Endothelial cell (in vitro differentiated cells): ENCODE measurements around the gene SYNE2. TPM values are rescaled to one million over a fixed set of nuclear protein-coding genes. Genes with fewer than 3 reads are reported as not detected.

ENCODE experiments used
- DNase-seq: peaks from one replicate; pipeline ENCODE4 v3.0.0; 2021; ENCODE audit warnings: low spot score
- H3K27ac Mint-ChIP-seq: one replicate; pipeline ENCODE4 v1.8.0; 2021; ENCODE audit warnings: mixed read lengths, inconsistent platforms; ENCODE audit not compliant: unreplicated experiment
- H3K27me3 Mint-ChIP-seq: one replicate; pipeline ENCODE4 v1.8.0; 2021; ENCODE audit warnings: mild to moderate bottlenecking, moderate library complexity, mixed read lengths, inconsistent platforms; ENCODE audit not compliant: unreplicated experiment
- H3K36me3 Mint-ChIP-seq: one replicate; pipeline ENCODE4 v1.8.0; 2021; ENCODE audit warnings: mild to moderate bottlenecking, low read depth, mixed read lengths, inconsistent platforms; ENCODE audit not compliant: unreplicated experiment
- H3K4me1 Mint-ChIP-seq: one replicate; pipeline ENCODE4 v1.8.0; 2021; ENCODE audit warnings: mild to moderate bottlenecking, mixed read lengths, inconsistent platforms; ENCODE audit not compliant: unreplicated experiment
- H3K4me3 Mint-ChIP-seq: one replicate; pipeline ENCODE4 v1.8.0; 2021; ENCODE audit warnings: mild to moderate bottlenecking, mixed read lengths, inconsistent platforms; ENCODE audit not compliant: unreplicated experiment
- H3K9me3 Mint-ChIP-seq: one replicate; pipeline ENCODE4 v1.8.0; 2021; ENCODE audit warnings: mixed read lengths, inconsistent platforms; ENCODE audit not compliant: unreplicated experiment
- total RNA-seq: library from RNA; stranded (reverse); fragmentation: NEBNext Ultra II Directional; extraction: Animal tissue kit (Norgen Biotek cat#: 25700); gene quantifications from one replicate; pipeline ENCODE4 v1.2.1, GENCODE V29; 2021; ENCODE audit not compliant: unreplicated experiment
- TF ChIP-seq, protein P1 (sequence below): fragments of 200-600 bp; sonication (generic); IDR thresholded peaks from one replicate; pipeline ENCODE4 v1.5.0; 2021; ENCODE audit warnings: antibody characterized with exemption; ENCODE audit not compliant: unreplicated experiment

Gene SYNE2
- total RNA-seq, 1 donor from 2014 or later, result 35.9 TPM

DNA sequence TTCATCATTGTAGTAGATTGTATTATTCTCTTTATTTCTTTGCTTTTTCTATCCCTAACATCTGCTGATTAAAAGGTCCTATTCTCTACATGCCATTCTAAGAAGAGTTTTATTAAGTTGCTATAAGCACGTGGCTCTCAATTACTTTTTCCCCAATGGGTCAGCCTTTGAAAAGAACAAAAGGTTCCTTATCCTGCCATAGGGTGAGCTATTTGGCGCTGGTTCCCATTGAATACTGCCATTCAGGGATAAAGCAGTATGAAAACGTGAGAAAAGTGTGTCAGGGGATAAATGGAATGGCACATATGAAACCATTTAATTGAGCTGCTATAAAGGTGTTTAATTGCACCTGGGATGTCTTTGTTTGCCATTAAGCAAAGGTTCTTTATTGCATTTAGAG is 80.9 kb downstream of the SYNE2 start:
- Mint-ChIP-seq H3K4me1 (peaks cover 2% of the 10 kb centered on the region), H3K36me3 (no peaks in the 10 kb centered on the region), H3K9me3 (no peaks in the 10 kb centered on the region), H3K27ac (no peak overlapping the region), H3K27me3 (no peaks in the 10 kb centered on the region), H3K4me3 (no peak overlapping the region)
- no peak for DNase-seq
- TF ChIP-seq, protein P1, sequence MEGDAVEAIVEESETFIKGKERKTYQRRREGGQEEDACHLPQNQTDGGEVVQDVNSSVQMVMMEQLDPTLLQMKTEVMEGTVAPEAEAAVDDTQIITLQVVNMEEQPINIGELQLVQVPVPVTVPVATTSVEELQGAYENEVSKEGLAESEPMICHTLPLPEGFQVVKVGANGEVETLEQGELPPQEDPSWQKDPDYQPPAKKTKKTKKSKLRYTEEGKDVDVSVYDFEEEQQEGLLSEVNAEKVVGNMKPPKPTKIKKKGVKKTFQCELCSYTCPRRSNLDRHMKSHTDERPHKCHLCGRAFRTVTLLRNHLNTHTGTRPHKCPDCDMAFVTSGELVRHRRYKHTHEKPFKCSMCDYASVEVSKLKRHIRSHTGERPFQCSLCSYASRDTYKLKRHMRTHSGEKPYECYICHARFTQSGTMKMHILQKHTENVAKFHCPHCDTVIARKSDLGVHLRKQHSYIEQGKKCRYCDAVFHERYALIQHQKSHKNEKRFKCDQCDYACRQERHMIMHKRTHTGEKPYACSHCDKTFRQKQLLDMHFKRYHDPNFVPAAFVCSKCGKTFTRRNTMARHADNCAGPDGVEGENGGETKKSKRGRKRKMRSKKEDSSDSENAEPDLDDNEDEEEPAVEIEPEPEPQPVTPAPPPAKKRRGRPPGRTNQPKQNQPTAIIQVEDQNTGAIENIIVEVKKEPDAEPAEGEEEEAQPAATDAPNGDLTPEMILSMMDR, result no peak

DNA sequence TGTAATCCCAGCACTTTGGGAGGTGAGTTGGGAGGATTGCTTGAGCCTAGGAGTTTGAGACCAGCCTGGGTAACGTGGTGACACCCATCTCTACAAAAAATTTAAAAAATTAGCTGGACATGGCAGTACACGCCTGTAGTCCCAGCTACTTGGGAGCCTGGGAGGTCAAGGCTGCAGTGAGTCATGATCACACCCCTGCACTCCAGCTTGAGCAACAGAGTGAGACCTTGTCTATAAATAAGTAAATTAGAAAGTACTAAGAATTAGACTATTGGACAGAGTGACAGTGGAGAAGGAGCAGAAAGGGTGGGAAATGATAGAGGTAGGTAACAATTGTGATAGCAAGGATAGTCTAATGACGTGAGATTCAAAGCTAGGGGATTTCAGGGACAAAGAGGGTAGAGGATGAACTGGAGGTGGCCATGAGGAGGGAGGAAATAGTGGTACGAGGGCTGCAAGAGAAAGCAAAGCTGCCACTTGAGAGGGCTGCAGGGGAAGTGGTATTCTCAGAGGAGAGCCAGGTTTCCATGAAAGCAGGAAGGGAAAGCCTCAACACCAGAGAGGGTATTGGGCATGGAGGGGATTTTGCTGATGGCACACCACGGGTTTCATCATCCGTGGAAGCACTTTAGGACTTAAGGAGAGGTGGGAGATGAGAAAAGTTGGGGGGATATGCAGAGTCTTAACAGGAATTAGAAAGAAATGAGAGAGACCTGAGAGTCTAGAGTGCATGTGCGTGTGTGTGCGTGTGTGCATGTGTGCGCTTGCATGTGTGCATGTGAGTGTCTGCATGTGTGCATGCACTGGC is 85.6 kb downstream of the SYNE2 start:
- no peak for DNase-seq

DNA sequence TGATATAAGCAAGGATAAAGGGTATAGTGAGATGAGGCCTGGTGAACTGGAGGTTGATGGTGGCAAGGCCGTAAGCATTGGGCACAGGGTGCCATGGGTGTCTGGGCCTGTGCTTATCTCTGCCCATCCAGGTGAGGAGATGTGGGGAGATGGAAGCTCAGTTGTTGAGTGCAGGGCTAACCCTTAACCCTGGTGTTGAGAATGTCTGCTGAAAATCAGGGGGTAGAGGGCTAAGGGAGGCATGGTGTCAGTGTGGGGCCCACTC is 86.1 kb downstream of the SYNE2 start:
- H3K4me3 Mint-ChIP-seq, result no peak overlapping the region
- H3K27ac Mint-ChIP-seq, result no peak overlapping the region
- H3K36me3 Mint-ChIP-seq, result no peaks in the 10 kb centered on the region
- H3K9me3 Mint-ChIP-seq, result no peaks in the 10 kb centered on the region
- H3K27me3 Mint-ChIP-seq, result no peaks in the 10 kb centered on the region
- TF ChIP-seq, protein P1, result no peak
- no peak for DNase-seq
- H3K4me1 Mint-ChIP-seq, result no peaks in the 10 kb centered on the region

More for the DNA sequence above, 85.6 kb downstream of the SYNE2 start:
- H3K27ac Mint-ChIP-seq, result no peak overlapping the region
- TF ChIP-seq, protein P1, result no peak
- H3K9me3 Mint-ChIP-seq, result no peaks in the 10 kb centered on the region
- H3K36me3 Mint-ChIP-seq, result no peaks in the 10 kb centered on the region
- H3K27me3 Mint-ChIP-seq, result no peaks in the 10 kb centered on the region
- no peak overlapping the region for H3K4me3 Mint-ChIP-seq
- no peaks in the 10 kb centered on the region for H3K4me1 Mint-ChIP-seq

DNA sequence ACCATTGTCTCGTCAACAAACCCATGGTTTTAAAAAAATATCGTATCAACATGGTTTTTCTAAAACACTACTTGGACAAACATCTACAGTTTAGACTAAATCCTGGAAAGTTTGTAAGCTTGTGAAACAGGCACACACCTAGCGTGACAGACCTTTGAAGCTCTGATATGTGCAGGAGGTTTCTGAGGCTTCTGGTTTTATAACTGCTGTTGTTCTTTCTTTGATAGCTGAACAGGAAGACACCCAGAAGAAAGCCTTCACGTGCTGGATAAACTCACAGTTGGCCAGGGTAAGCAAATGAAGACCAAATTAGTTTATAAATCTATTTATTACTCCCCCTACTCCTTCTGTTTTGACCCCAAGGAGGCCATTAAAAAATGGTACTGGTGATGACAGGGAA is 87.6 kb downstream of the SYNE2 start:
- Mint-ChIP-seq H3K27me3 (peaks cover 2% of the 10 kb centered on the region), H3K36me3 (no peaks in the 10 kb centered on the region), H3K4me1 (no peaks in the 10 kb centered on the region), H3K4me3 (no peak overlapping the region), H3K27ac (no peak overlapping the region), H3K9me3 (no peaks in the 10 kb centered on the region)
- TF ChIP-seq, protein P1, result no peak
- no peak for DNase-seq

DNA sequence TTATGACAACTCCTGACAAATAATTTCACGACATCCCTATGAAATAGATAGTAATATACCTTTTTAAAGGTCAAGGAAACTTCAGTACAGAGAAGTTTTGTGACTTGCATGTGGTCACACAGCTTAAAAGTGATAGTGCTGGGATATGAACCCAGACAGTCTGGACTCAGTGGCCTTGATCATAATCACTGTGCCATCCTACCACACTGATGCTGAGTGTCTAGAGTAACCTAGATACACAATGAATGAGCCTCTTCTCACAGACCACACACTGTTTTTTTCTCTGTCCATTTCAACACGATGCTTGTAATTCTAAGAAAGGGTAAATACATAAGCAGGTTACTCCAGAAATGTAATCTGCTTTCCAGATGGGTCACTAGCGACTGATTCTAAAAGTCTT is 88.2 kb downstream of the SYNE2 start:
- H3K4me3 Mint-ChIP-seq, result no peak overlapping the region
- no peak overlapping the region for H3K27ac Mint-ChIP-seq
- H3K9me3 Mint-ChIP-seq, result no peaks in the 10 kb centered on the region
- no peaks in the 10 kb centered on the region for H3K36me3 Mint-ChIP-seq
- H3K4me1 Mint-ChIP-seq, result no peaks in the 10 kb centered on the region
- TF ChIP-seq, protein P1, result no peak
- peaks cover 2% of the 10 kb centered on the region for H3K27me3 Mint-ChIP-seq
- no peak for DNase-seq
